ENCODE data around the gene MOV10L1.
"Not testable (repeated sequence)": the region's sequence is repeated elsewhere in the genome, so short reads cannot be mapped to it uniquely, and the experiment has no call there.

MOV10L1 gene

GRCh38 chr22:50190182-50190940, 100.6 kb downstream of the MOV10L1 start:
- peak; percentile 57 to 93 (median 72) for DNase-seq

DNA sequence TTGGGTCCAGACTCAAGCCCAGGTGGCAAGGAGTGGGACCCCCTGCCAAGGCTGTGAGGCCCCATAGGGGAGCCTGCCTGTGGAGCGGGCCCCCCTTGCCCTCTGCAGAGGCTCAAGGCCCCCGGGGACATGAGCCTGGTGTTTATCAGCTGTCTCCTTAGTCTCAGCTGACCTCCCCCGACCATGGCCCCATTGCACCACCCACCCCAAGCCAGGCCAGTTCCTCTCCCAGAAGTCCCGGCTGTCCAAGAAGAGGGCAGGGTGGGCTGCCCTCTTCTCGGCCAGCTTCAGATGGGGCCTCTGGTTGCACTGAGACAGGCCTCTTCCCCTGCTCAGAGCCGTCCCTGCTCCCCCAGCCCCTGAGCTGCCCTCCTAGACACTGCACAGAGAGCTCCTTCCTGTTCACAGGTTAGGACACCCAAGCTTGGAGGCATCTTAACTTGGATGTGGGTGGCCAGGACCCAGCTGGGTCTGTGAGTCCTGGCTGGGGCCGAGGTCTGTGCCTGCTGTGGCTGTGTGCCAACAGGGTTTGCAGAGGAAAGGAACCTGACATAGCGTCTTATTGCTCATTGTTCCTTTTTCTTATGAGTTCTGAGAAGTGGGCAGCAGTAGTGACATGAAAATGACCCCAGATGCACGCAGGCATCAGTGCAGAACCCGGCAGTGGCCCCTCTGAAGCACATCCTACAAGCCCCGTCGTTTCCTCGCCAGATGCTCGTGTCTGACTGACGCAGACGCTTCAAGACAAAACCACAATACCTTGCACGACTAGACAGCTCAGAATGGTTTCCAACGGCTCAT, 101.3 kb downstream of the MOV10L1 start:
- peak; percentile 50 to 97 (median 78) for DNase-seq

GRCh38 chr22:50192436-50193204, 102.8 kb downstream of the MOV10L1 start:
- peak in 3 of 5 experiments; percentile 30 to 57 (median 50) for DNase-seq

DNA sequence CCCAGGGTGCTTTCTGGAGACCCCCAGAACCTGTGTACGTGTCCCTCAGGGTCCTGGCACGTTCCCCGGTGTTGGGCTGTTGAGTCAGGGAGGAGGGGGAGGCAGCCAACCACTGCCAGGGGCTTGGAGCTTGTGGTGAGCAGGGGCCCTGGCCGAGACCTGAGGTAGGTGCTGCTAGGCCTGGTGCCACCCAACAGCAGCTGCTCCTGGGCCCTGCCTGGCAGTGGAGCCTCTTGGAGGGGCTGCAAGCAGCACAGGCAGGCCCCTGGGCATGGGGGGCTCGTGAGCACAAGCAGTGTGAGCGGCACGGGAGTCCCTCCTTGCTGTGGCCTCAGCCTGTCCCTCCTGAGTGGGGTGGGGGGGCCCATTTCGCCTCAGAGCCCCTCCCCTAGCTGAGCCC, 103.8 kb downstream of the MOV10L1 start:
- no peak for DNase-seq

DNA sequence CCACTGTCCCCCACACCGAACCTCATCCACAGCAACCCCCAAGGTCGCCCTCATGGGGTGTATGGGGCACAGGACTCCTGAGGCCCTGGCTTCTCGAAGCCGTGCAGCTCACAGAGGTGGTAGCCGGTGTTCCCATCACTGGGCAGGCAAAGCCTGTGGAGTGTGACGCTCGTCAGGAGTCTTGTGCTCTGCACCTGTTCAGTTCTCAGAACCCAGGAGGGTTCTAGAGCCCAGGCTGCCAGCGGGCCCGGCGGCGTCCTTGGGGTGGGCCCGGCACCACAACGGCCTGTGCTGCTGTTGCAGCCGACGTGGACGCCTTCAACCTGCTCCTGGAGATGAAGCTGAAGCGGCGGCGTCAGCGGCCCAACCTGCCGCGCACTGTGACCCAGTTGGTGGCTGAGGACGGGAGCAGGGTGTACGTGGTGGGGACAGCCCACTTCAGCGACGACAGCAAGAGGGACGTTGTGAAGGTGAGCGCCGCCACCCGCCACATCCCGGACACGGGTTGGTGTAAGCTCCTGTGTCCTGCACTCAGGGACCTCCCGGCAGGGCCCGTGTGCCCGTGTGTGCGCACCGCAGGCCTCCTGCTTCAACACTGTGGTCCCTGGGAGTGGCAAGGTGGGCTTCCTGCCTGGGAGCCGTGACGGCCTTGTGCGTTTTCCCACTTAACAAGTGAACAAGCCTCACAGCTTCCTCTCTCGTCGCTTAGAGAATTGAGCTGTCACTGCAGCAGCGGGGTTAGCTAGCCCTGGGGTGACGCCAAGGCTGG, 104.4 kb downstream of the MOV10L1 start:
- DNase-seq = no peak

DNA sequence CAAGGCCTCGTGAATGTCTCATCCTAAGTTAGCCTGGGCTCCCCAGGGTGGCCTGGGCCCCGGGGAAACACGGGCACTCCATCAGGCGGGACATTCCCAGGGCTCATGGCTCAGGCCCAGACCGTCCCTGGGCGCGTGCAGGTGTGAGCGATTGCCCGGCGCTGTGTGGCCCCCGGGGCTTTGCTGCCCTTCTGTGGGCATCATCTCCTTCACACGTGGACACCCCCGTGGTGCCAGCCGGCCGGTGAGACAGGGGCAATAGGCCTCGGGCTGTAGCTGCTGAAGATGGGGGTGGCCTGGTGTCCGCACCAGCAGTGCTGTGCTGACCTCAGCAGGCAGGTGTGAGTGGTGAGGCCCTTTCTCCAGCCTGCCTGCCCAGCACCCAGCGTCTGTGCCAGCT, 106.5 kb downstream of the MOV10L1 start:
- DNase-seq = no peak

DNA sequence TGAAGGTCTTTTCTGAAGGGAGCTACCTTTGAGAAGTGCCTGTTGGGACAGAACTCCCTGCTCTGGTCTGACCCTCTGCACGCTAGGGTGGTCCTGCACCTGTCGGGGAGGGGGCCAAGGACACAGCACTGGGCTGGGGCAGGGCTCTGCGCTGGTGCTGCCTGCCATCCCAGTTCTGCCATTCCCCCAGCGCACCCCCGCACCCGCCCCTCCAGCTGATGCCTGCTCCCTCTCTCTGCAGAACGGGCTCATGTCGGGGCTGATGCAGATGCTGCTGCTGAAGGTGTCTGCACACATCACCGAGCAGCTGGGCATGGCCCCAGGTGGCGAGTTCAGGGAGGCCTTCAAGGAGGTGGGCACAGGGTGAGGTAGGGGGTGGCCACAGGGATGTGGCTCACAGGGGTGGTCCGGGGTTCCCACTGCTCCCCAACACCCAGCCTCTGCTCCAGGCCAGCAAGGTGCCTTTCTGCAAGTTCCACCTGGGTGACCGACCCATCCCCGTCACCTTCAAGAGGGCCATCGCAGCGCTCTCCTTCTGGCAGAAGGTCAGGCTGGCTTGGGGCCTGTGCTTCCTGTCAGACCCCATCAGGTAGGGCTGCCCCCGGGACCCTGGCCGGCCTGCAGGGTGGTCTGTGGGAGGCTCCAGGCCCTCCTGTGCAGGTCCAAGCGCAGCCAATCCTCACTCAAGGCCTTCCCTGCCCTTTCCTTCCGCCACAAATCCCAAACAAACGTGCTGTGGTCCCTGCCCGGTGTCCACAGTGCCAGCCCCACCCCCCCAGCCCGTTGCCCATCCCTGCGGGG, 107.4 kb downstream of the MOV10L1 start:
- no peak for DNase-seq

- no peak for DNase-seq
Measured at GRCh38 chr22:50197856-50198623, 108.2 kb downstream of the MOV10L1 start.

- DNase-seq = no peak
Measured at GRCh38 chr22:50198624-50199017, 108.8 kb downstream of the MOV10L1 start.

GRCh38 chr22:50199251-50199721, 109.5 kb downstream of the MOV10L1 start:
- no peak for DNase-seq

DNA sequence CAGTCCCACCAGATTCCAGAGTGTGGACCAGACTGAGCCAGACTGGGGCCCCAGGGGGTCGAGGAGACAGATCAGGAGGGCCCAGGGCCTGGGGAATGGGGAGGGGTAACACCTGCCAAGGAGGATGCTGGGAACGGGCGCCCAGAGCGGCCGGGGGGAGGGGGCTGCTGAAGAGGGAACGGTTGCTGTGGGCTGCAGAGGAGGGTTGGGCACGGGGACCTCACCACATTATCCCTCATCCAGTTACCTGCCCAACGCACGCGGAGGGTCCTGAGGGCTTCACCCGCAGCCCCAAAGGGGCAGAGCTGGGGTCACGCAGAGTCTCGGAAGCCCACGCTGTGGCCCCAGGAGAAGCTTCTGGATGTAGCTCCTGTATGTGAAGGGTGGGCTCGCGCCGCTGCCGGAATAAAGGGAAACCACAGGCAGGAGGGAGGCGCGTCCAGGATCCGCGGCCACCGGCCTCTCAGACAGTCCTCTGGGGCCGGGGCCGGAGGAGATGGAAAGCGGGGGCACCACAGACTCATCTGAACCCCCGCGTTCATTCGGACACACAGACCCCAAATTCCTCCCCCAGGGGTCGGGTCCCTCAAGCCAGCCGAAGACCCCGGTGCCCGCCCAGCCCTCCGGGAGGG, 110.1 kb downstream of the MOV10L1 start:
- DNase-seq = peak in 1 of 5 experiments; percentile 27

DNA sequence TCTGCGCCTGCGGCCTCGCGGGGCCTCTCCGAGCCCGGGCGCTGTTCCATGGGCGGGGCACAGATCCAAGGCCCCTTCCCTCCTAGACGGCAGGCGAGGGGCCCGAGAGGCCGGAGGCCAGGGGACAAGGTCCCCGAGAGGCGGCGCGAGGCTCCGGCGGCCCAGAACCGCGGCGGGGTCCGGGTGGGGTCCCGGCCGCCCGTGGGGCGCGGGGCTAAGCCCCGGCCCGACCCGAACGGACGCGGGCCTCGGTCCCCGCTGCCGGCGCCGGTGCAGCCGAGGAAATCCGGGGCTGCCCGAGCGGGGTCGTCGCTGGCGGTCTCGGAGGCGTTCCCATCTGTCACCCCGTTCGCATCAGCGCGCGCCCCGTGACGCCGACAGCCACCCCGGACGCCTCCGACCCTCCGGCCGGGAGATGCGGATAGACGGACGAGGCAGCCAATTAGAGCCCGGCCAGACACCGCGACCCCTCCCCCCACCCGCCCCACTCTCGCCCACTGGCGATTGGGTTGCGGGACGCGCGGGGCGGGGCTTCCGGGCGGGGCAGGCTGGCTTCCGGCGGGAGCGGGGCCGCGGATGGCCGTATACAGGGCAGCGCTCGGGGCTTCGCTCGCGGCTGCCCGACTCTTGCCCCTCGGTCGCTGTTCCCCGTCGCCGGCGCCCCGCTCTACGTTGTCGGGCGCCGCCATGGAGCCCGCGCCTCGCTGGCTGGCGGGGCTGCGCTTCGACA, 110.8 kb downstream of the MOV10L1 start, which contains the start of gene SELENOO:
TSS of gene SELENOO (plus strand) at position 551 of the 730 bp plus-strand sequence. CDS start at position 577, 26 bp downstream.
- DNase-seq = peak; percentile 83 to 95 (median 85)

GRCh38 chr22:50201191-50202129, 111.7 kb downstream of the MOV10L1 start:
- DNase-seq = peak in 1 of 5 experiments; percentile 23

DNA sequence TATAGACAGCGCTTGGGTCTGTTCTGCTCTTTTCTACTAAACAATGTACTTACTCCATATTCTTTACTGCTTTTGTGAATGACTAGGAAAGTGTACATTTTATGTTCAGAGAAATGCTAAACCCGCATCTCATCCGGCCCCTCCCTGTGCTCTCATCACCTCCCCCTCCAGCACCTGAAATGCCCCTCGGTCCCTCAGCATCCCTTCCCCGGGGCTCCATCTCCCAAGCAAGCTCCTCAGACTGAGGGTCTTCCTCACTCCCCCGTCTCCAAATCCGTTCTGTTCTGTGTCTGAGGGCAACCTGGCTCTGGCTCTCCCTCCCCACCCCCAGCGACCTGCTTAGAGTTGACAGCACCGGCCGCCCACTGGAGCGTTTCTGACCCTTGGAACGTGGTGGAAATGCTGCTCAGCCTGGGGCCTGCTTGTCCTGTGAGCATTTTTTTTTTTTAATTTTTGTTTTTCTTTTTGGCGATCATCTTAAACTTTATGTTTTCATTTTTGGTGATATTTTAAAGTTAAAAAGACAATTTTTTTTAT, 112.4 kb downstream of the MOV10L1 start:
- no peak for DNase-seq

GRCh38 chr22:50203288-50203687, 113.5 kb downstream of the MOV10L1 start:
- no peak for DNase-seq

- no peak for DNase-seq
Measured at GRCh38 chr22:50204571-50204970, 114.8 kb downstream of the MOV10L1 start.

- DNase-seq = not testable (repeated sequence)
Measured at GRCh38 chr22:50204998-50205397, 115.2 kb downstream of the MOV10L1 start.
